Natural killer cell treated with Interleukin-12 subunit alpha and Interleukin-12 subunit beta and Interleukin-15 and Interleukin-18, amount 100 ng/mL, for 72 hours (primary cell): ENCODE results near the gene INPPL1. TPM values are rescaled to one million over a fixed set of nuclear protein-coding genes. Genes with fewer than 3 reads are reported as not detected.
"Not testable (repeated sequence)": the region's sequence is repeated elsewhere in the genome, so short reads cannot be mapped to it uniquely, and the experiment has no call there.

ENCODE experiments used
- ATAC-seq, 2 donors: fragments of 150-1000 bp; cut with Tn5 transposase in 1 of 2; sonication (Bioruptor Pico), chemical (Tn5 transposase) in 1 of 2; 2 replicates each; pipeline ENCODE4 v1.10.0; 2021
- DNase-seq: peaks from one replicate; pipeline ENCODE4 v3.0.0; 2022; ENCODE audit warnings: low spot score
- H3K27ac Mint-ChIP-seq, 2 donors: 1 replicate in 1 of 2; 2 replicates in 1 of 2; pipeline ENCODE4 v1.8.0; 2022; ENCODE audit warnings: mixed read lengths in 2 of 2, mild to moderate bottlenecking in 1 of 2, moderate library complexity in 1 of 2
- H3K27me3 Mint-ChIP-seq, 2 donors: 1 replicate in 1 of 2; 2 replicates in 1 of 2; pipeline ENCODE4 v1.8.0; 2022; ENCODE audit warnings: mixed read lengths in 2 of 2
- H3K36me3 Mint-ChIP-seq: one replicate; pipeline ENCODE4 v1.8.0; 2022; ENCODE audit warnings: mixed read lengths
- H3K4me1 Mint-ChIP-seq, 2 donors: 1 replicate in 1 of 2; 2 replicates in 1 of 2; pipeline ENCODE4 v1.8.0; 2022; ENCODE audit warnings: low read depth in 2 of 2, mixed read lengths in 2 of 2, mild to moderate bottlenecking in 1 of 2
- H3K4me3 Mint-ChIP-seq: one replicate; pipeline ENCODE4 v1.8.0; 2022; ENCODE audit warnings: mixed read lengths
- H3K9me3 Mint-ChIP-seq: 2 replicates; pipeline ENCODE4 v1.8.0; 2022; ENCODE audit warnings: mixed read lengths
- total RNA-seq, 2 donors: library from RNA; stranded (reverse); gene quantifications; one replicate each; pipeline ENCODE4 v1.2.3, GENCODE V29; 2022

The INPPL1 gene, protein sequence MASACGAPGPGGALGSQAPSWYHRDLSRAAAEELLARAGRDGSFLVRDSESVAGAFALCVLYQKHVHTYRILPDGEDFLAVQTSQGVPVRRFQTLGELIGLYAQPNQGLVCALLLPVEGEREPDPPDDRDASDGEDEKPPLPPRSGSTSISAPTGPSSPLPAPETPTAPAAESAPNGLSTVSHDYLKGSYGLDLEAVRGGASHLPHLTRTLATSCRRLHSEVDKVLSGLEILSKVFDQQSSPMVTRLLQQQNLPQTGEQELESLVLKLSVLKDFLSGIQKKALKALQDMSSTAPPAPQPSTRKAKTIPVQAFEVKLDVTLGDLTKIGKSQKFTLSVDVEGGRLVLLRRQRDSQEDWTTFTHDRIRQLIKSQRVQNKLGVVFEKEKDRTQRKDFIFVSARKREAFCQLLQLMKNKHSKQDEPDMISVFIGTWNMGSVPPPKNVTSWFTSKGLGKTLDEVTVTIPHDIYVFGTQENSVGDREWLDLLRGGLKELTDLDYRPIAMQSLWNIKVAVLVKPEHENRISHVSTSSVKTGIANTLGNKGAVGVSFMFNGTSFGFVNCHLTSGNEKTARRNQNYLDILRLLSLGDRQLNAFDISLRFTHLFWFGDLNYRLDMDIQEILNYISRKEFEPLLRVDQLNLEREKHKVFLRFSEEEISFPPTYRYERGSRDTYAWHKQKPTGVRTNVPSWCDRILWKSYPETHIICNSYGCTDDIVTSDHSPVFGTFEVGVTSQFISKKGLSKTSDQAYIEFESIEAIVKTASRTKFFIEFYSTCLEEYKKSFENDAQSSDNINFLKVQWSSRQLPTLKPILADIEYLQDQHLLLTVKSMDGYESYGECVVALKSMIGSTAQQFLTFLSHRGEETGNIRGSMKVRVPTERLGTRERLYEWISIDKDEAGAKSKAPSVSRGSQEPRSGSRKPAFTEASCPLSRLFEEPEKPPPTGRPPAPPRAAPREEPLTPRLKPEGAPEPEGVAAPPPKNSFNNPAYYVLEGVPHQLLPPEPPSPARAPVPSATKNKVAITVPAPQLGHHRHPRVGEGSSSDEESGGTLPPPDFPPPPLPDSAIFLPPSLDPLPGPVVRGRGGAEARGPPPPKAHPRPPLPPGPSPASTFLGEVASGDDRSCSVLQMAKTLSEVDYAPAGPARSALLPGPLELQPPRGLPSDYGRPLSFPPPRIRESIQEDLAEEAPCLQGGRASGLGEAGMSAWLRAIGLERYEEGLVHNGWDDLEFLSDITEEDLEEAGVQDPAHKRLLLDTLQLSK
- total RNA-seq = 100 to 1,000 TPM; 113 to 176 TPM

- Mint-ChIP-seq H3K36me3 (no peaks in the 10 kb centered on the region), H3K4me1 (peaks cover 26 to 29% of the 10 kb centered on the region in 2 donors), H3K4me3 (peak within 1 kb of the TSS; percentile 93), H3K9me3 (no peaks in the 10 kb centered on the region), H3K27me3 (no peaks in the 10 kb centered on the region), H3K27ac (peak within 1 kb of the TSS; percentile 87 to 91)
- peak; percentile 63 for DNase-seq
- peak in 1 of 2 donors; percentile 14 for ATAC-seq
These were observed at the start of gene INPPL1 for GRCh38 chr11:72224564-72225410. Gene INPPL1 (plus strand): TSS chr11:72224767. CDS start chr11:72224985, 218 bp downstream.

DNA sequence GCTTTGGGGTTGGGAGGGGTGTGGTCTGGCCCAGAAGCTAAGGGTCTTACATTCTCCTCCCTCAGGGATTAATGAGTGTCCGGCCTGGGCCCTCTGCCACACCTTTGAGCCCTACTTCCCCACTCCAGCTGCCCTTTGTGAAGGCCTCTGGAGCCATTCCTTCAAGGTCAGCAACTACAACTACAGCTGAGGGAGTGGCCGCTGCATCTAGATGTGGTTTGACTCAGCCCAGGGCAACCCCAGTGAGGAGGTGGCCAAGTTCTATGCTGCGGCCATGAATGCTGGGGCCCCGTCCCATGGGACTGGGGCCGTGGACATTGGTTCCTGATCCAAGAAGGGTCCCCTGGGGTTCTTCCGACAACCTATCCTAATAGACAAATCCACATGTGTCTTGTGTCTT, 46.9 kb upstream of the INPPL1 start:
- peaks cover 10 to 16% of the 10 kb centered on the region in 2 donors for H3K27me3 Mint-ChIP-seq
- H3K36me3 Mint-ChIP-seq = no peaks in the 10 kb centered on the region
- DNase-seq (no peak), ATAC-seq (no peak)
- no peak overlapping the region for H3K27ac Mint-ChIP-seq
- H3K4me1 Mint-ChIP-seq = no peaks in the 10 kb centered on the region
- H3K9me3 Mint-ChIP-seq = no peaks in the 10 kb centered on the region
- H3K4me3 Mint-ChIP-seq = no peak overlapping the region

DNA sequence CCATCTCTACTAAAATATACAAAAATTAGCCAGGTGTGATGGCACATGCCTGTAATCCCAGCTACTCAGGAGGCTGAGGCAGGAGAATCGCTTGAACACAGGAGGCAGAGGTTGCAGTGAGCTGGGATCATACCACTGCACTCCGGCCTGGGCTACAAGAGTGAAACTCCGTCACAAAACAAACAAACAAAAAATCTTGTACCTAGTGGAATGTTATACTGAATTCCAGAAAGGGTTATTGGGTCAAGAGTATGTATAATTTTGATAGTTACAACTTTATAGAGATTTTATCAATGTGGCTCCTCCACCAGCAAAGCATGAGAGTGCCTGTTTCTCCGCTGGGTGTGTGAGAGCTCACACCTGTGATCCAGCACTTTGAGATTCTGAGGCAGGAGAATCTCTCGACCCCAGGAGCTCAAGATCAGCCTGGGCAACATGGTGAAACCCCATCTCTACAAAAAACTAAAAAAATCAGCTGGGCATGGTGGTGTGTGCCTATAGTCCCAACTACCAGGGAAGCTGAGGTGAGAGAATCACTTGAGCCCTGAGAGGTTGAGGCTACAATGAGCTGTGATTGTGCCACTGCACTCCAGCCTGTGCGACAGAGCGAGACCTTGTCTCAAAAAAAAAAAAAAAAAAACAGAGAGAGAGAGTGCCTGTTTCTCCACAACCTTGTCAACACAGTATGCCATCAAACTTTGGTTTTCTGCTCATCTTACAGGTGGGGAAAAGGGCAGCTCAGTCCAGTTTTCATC, 45.3 kb upstream of the INPPL1 start:
- peaks cover 17 to 20% of the 10 kb centered on the region in 2 donors for H3K27me3 Mint-ChIP-seq

DNA sequence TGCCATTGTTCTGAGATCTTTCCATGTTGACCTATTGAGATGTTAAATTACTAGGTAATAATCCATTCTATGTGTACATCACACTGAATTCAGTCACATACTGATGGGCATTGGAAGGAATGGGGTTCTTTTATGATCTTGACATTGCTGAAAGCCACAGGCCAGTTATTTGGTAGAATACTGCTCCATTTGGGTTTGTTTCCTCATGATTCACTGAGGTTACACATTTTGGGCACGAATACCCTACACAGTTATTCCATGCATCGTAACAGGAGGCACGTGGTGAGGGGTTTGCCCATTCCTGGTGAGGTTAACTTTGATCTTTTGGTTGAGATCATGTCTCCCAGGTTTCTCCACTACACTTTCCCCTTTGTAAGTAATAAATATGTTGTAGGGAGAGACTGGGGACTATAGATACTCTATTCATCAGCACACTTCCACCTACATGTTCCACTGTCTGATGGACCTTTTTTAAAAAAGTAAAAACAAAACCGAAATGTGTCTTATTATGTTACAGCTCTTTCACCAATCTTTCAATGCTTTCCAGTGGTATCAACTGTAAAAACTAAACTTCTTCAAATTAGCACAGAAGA, 44.7 kb upstream of the INPPL1 start:
- ATAC-seq (no peak), DNase-seq (no peak)
- no peaks in the 10 kb centered on the region for H3K9me3 Mint-ChIP-seq
- H3K36me3 Mint-ChIP-seq = no peaks in the 10 kb centered on the region
- no peak overlapping the region for H3K27ac Mint-ChIP-seq
- H3K4me3 Mint-ChIP-seq = no peak overlapping the region
- H3K4me1 Mint-ChIP-seq = peaks cover 4 to 6% of the 10 kb centered on the region in 2 donors
- H3K27me3 Mint-ChIP-seq = peaks cover 17 to 20% of the 10 kb centered on the region in 2 donors

More for the DNA sequence above, 45.3 kb upstream of the INPPL1 start:
- DNase-seq (no peak), ATAC-seq (no peak)
- H3K4me1 Mint-ChIP-seq = peaks cover 4 to 6% of the 10 kb centered on the region in 2 donors
- no peak overlapping the region for H3K4me3 Mint-ChIP-seq
- no peak overlapping the region for H3K27ac Mint-ChIP-seq
- H3K9me3 Mint-ChIP-seq = no peaks in the 10 kb centered on the region
- H3K36me3 Mint-ChIP-seq = no peaks in the 10 kb centered on the region

DNA sequence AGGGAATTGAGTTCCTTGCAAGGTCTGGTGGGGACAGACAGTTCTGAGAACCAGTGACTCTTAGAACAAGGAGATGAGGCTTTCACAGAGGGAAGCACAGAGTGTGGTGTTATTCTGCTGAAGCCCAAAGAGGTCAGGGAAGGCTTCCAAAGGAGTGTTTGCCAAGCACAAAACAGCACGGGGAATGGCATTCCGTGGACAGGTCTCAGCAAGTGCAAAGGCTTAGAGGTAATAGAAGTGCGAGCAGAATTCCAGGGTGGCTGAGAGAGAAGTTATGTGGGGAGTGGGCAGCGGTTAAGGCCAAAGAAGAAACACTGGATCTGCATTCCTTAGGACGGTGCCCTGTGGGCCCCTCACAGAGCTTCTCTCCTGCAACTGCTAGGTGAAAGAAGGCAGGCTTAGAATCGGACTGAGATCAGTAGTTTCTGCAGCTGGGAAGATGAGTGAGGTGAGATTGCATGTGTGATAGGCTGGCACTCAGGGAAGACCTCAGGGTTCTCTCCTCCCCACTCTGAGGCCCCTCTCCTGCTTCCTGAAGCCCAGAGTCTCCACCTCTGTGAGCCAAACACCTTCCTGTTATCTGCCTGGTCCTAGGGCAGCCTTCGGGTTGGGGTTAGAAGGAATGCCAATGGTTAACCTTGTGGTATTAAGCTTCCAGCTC, 43.5 kb upstream of the INPPL1 start:
- H3K36me3 Mint-ChIP-seq, H3K4me1 Mint-ChIP-seq: not testable (repeated sequence)

DNA sequence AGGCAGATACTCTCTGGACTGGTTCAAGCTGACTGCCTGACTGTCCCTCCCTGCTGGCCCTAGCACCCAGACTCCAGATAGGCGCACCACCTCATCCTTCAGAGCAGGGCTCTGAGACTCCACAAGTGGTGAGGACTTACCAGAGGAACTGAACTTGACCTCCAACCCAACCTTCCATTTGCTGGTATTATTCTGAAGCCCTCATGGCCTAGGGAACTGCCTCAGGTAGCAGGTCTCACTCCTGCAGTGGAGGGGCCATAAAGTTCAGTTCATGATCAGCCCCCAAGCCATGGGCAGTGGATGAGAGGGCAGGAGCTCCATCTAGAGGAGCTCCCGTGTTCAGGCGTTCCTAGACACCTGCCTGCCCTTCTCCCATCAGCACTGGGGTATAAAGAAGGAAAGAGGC, 43.0 kb upstream of the INPPL1 start:
- H3K27ac Mint-ChIP-seq, H3K4me1 Mint-ChIP-seq, DNase-seq, H3K9me3 Mint-ChIP-seq, H3K36me3 Mint-ChIP-seq, H3K4me3 Mint-ChIP-seq: not testable (repeated sequence)
- ATAC-seq = peak in 1 of 2 donors; percentile 59
- H3K27me3 Mint-ChIP-seq = peaks cover 17 to 18% of the 10 kb centered on the region in 2 donors

More for the DNA sequence above, 43.5 kb upstream of the INPPL1 start:
- H3K27me3 Mint-ChIP-seq = peaks cover 17 to 20% of the 10 kb centered on the region in 2 donors
- H3K4me3 Mint-ChIP-seq, H3K9me3 Mint-ChIP-seq, DNase-seq, H3K27ac Mint-ChIP-seq: not testable (repeated sequence)
- peak; percentile 10 to 40 for ATAC-seq

GRCh38 chr11:72188267-72188666, 36.3 kb upstream of the INPPL1 start:
- H3K27me3 Mint-ChIP-seq = peaks cover 4 to 5% of the 10 kb centered on the region in 2 donors
- H3K9me3 Mint-ChIP-seq = no peaks in the 10 kb centered on the region

GRCh38 chr11:72189455-72190250, 34.9 kb upstream of the INPPL1 start:
- ATAC-seq (peak in 1 of 2 donors; percentile 53), DNase-seq (no peak)
- H3K36me3 Mint-ChIP-seq = no peaks in the 10 kb centered on the region
- H3K9me3 Mint-ChIP-seq = no peaks in the 10 kb centered on the region
- H3K4me3 Mint-ChIP-seq = no peak overlapping the region
- no peak overlapping the region for H3K27ac Mint-ChIP-seq
- H3K4me1 Mint-ChIP-seq = no peaks in the 10 kb centered on the region
- no peaks in the 10 kb centered on the region for H3K27me3 Mint-ChIP-seq

More at GRCh38 chr11:72188267-72188666, 36.3 kb upstream of the INPPL1 start:
- no peak overlapping the region for H3K27ac Mint-ChIP-seq
- ATAC-seq (no peak), DNase-seq (no peak)
- H3K36me3 Mint-ChIP-seq = no peaks in the 10 kb centered on the region
- peaks cover 4% of the 10 kb centered on the region in 2 donors for H3K4me1 Mint-ChIP-seq
- no peak overlapping the region for H3K4me3 Mint-ChIP-seq

DNA sequence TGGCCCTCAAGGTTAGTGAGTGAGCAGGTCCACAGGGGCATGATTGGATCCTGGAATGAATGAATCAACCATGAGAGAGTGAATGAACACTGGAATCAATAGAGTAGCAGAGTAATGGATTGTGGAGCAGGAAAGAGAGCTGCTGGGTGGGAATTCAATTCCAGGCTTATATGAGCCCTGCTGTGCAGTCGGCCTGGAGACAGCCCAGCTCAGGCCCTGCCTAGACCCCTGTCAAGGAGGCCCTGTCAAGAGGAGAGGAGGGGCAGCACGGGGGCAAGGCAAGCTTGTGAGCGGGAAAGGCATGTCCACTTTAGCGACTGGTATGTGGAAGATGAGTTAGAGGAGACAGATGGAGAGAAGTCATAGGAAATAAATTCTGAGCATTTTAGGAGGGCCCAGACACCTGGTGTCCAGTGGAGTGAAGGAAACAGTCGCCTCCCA, 33.9 kb upstream of the INPPL1 start:
- ATAC-seq = no peak
- Mint-ChIP-seq H3K4me1 (no peaks in the 10 kb centered on the region), H3K36me3 (no peaks in the 10 kb centered on the region), H3K27ac (no peak overlapping the region), H3K9me3 (no peaks in the 10 kb centered on the region), H3K4me3 (no peak overlapping the region), H3K27me3 (no peaks in the 10 kb centered on the region)
- no peak for DNase-seq

DNA sequence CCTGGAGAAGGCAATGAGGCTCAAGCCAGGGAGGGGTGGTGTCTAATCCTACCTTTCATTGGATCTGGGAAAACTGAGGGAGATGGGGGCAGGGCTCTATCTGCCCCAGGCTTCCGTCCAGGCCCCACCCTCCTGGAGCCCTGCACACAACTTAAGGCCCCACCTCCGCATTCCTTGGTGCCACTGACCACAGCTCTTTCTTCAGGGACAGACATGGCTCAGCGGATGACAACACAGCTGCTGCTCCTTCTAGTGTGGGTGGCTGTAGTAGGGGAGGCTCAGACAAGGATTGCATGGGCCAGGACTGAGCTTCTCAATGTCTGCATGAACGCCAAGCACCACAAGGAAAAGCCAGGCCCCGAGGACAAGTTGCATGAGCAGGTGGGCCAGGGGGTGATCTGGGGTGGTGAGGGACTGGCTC, 32.6 kb upstream of the INPPL1 start, which contains the start of gene FOLR1:
Gene FOLR1, plus strand, starts transcription at position 180 of the 421 bp plus-strand sequence. Its CDS starts 34 bp downstream, at position 214.
- no peak within 1 kb of the TSS for H3K4me3 Mint-ChIP-seq
- H3K9me3 Mint-ChIP-seq = no peaks in the 10 kb centered on the region
- H3K36me3 Mint-ChIP-seq = no peaks in the 10 kb centered on the region
- no peaks in the 10 kb centered on the region for H3K27me3 Mint-ChIP-seq
- H3K4me1 Mint-ChIP-seq = no peaks in the 10 kb centered on the region
- ATAC-seq = no peak
- no peak for DNase-seq
- no peak within 1 kb of the TSS for H3K27ac Mint-ChIP-seq
